Endothelial cell (in vitro differentiated cells): Measurements from ENCODE around the gene GNAI2. TPM values are rescaled to one million over a fixed set of nuclear protein-coding genes. Genes with fewer than 3 reads are reported as not detected.

Experiments used
- DNase-seq: peaks from one replicate; pipeline ENCODE4 v3.0.0; 2021; ENCODE audit warnings: low spot score
- H3K27ac Mint-ChIP-seq: one replicate; pipeline ENCODE4 v1.8.0; 2021; ENCODE audit warnings: mixed read lengths, inconsistent platforms; ENCODE audit not compliant: unreplicated experiment
- H3K27me3 Mint-ChIP-seq: one replicate; pipeline ENCODE4 v1.8.0; 2021; ENCODE audit warnings: mild to moderate bottlenecking, moderate library complexity, mixed read lengths, inconsistent platforms; ENCODE audit not compliant: unreplicated experiment
- H3K36me3 Mint-ChIP-seq: one replicate; pipeline ENCODE4 v1.8.0; 2021; ENCODE audit warnings: mild to moderate bottlenecking, low read depth, mixed read lengths, inconsistent platforms; ENCODE audit not compliant: unreplicated experiment
- H3K4me1 Mint-ChIP-seq: one replicate; pipeline ENCODE4 v1.8.0; 2021; ENCODE audit warnings: mild to moderate bottlenecking, mixed read lengths, inconsistent platforms; ENCODE audit not compliant: unreplicated experiment
- H3K4me3 Mint-ChIP-seq: one replicate; pipeline ENCODE4 v1.8.0; 2021; ENCODE audit warnings: mild to moderate bottlenecking, mixed read lengths, inconsistent platforms; ENCODE audit not compliant: unreplicated experiment
- H3K9me3 Mint-ChIP-seq: one replicate; pipeline ENCODE4 v1.8.0; 2021; ENCODE audit warnings: mixed read lengths, inconsistent platforms; ENCODE audit not compliant: unreplicated experiment
- CTCF ChIP-seq: fragments of 200-600 bp; sonication (generic); IDR thresholded peaks from one replicate; pipeline ENCODE4 v1.5.0; 2021; ENCODE audit warnings: antibody characterized with exemption; ENCODE audit not compliant: unreplicated experiment
- total RNA-seq: library from RNA; stranded (reverse); fragmentation: NEBNext Ultra II Directional; extraction: Animal tissue kit (Norgen Biotek cat#: 25700); gene quantifications from one replicate; pipeline ENCODE4 v1.2.1, GENCODE V29; 2021; ENCODE audit not compliant: unreplicated experiment

GNAI2 gene
- total RNA-seq, 1 donor from 2014 or later = 771 TPM

GRCh38 chr3:50268703-50269451 lies 32.9 kb downstream of the GNAI2 start, which contains the start of gene SEMA3B:
TSS of gene SEMA3B (plus strand) at chr3:50269147. CDS start at chr3:50269241, 94 bp downstream.
- no peak for TF ChIP-seq CTCF
- DNase-seq = no peak
- H3K27ac Mint-ChIP-seq = peak within 1 kb of the TSS; percentile 41
- H3K4me3 Mint-ChIP-seq = no peak within 1 kb of the TSS
- peaks cover 7% of the 10 kb centered on the region for H3K4me1 Mint-ChIP-seq
- no peaks in the 10 kb centered on the region for H3K9me3 Mint-ChIP-seq
- peaks cover 9% of the 10 kb centered on the region for H3K36me3 Mint-ChIP-seq
- peaks cover 33% of the 10 kb centered on the region for H3K27me3 Mint-ChIP-seq

GRCh38 chr3:50269460-50269859 lies 33.5 kb downstream of the GNAI2 start:
- Mint-ChIP-seq H3K4me3 (no peak overlapping the region), H3K27ac (no peak overlapping the region), H3K36me3 (peaks cover 9% of the 10 kb centered on the region), H3K9me3 (no peaks in the 10 kb centered on the region), H3K4me1 (peaks cover 11% of the 10 kb centered on the region), H3K27me3 (peaks cover 33% of the 10 kb centered on the region)
- TF ChIP-seq CTCF = no peak
- no peak for DNase-seq

GRCh38 chr3:50269977-50270413 lies 34.0 kb downstream of the GNAI2 start:
- Mint-ChIP-seq H3K4me1 (peaks cover 13% of the 10 kb centered on the region), H3K27me3 (peaks cover 33% of the 10 kb centered on the region), H3K36me3 (peaks cover 9% of the 10 kb centered on the region), H3K27ac (no peak overlapping the region), H3K9me3 (no peaks in the 10 kb centered on the region), H3K4me3 (no peak overlapping the region)
- no peak for DNase-seq
- no peak for TF ChIP-seq CTCF

- Mint-ChIP-seq H3K27me3 (peaks cover 35% of the 10 kb centered on the region), H3K4me1 (peaks cover 16% of the 10 kb centered on the region), H3K4me3 (no peak overlapping the region), H3K27ac (no peak overlapping the region), H3K36me3 (peaks cover 9% of the 10 kb centered on the region), H3K9me3 (no peaks in the 10 kb centered on the region)
- no peak for TF ChIP-seq CTCF
- no peak for DNase-seq
These were observed 34.6 kb downstream of the GNAI2 start for GRCh38 chr3:50270422-50271224.
